Stimulated activated CD8-positive, alpha-beta memory T cell treated with anti-CD3 and anti-CD28 coated beads, Interleukin-7, amount 100 ng/mL, for 48 hours (primary cell): ENCODE measurements around the gene CELF2.

Experiments used
- DNase-seq, 2 donors: peaks; one replicate each; pipeline ENCODE4 v3.0.0-alpha.2; 2020; ENCODE audit warnings: low read depth in 1 of 2; ENCODE audit errors: extremely low read depth in 1 of 2

Gene CELF2

DNA sequence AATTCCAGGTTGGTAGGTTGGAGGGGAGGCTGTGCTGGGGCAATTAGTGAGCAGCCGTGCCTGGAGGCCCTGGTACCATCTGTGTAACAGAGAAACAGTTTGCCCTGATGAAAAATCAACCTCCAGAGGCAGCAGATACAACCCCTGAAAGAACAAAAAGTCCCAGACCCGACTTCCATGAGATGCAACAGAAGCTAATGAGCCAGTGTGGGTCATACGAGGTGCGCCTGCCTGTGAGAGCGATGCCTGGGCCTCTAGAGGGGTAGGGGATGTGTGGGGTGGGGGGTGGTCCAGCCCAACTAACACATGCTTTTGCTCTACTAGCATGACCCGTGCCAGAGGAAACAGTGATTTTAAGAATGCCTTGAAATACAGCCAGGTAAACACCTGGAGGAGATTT lies 39.3 kb downstream of the CELF2 start:
- DNase-seq: no peak

DNA sequence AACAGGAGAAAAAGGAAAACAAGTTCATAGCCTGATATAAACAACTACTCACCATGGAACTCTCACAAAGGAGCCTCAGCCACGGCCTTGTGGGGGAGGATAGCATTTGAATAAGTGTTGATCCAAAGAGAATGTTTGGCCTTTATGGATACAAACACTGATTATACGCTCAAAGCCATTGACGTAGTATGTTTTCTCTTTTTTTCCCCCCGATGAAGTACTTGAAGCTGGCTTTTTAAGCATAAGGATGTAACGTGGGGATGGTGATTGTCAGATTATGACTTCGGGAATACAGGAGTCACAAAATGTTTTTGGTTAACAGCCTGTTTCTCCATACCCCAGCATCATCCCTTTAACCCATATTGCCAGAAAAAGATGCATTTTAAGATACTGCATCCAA lies 39.8 kb downstream of the CELF2 start:
- no peak for DNase-seq

DNA sequence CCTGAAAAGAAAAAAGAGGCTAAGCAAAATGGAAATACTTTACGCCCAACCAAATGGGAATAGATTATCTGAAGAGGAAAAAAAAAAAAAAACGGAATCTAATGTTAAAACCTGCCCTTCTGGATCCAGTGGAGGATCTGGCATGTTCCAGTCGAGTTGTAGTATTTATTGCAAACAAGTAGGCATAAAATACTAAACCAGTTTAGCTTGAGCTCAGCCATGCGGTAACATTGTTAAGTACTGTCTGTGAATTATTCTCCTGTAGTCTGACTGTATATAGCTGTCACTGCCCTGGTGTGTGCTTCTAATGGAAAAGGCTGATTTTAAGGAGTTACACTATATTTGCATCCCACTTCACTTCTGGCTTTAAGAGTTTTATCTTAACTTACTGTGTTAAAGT lies 40.3 kb downstream of the CELF2 start:
- DNase-seq: no peak

DNA sequence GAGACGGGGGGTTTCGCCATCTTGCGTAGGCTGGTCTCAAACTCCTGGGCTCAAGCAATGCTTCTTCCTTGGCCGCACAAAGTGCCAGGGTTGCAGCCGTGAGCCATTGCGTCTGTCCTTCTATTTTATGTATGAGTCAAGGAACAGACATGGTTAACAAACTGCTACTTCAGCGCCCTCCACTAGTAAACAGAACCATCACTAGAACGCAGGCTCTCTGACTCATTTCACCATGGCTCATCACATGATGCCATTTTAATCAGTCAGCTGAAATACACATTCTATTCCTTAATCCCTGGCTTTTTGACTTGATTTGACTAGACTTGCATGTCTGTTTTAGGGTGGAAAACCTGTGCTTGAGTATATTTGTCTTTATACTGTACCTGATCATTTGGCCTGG lies 41.3 kb downstream of the CELF2 start:
- no peak for DNase-seq

DNA sequence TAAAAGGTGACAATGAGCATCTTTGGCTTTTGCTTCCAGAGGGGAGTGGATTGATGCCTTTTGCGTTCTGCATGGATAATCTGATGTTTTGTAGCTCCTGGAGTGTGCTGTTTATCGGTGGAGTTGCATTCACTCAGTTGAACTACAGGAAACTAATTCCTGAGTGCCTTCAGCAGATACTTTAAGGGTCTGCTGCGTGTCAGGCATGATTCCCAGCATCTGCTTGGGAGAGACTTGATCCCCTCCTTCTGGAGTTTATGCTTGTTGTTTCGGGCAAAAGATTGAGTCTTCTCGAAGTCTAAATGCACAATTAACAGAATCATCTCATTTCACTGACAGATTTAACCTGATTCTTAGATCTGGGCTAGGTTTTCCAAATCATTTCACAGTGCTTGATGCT lies 46.2 kb downstream of the CELF2 start:
- DNase-seq: no peak

DNA sequence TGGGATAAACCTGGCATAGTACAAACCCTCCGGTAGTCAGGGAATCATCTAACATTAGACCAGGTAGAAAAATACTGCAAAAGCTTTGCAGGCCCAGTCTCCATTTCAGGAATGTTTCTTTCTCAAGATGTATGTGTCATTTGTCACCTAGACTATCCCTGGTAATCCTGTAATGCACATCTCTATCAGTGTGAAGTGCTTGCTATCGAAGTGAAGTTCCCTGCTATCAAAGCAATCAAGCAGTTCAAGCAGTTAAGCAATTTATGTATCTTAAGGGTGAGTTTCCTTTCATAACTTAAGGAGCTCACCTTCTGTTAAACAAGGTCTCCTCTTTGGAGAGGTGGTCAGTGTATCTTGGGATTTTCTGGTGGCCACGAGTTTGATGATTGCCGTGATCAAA lies 47.2 kb downstream of the CELF2 start:
- no peak for DNase-seq

GRCh38 chr10:11065567-11065966 lies 47.9 kb downstream of the CELF2 start:
- no peak for DNase-seq

DNA sequence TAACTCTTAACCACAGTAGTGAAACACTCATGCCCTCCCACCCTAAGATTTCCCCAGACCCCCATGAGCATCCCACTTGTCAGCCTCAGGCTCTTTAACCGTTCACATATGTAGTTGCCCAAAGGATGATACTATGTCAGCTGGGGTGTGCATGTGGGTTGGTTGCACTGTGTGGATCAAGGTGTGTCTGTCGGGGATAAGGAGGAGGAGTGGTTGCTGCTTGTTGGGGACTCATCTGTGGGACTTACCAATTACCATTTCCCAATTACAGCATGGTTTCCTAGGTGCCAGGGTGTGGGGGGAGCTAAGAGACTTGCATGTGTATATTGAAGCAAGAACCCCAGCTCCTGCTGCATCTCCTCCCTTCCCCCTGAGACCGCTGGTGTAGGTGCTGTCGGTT lies 48.8 kb downstream of the CELF2 start:
- DNase-seq: no peak

- no peak for DNase-seq
Measured at GRCh38 chr10:11068861-11069633, 51.4 kb downstream of the CELF2 start.

DNA sequence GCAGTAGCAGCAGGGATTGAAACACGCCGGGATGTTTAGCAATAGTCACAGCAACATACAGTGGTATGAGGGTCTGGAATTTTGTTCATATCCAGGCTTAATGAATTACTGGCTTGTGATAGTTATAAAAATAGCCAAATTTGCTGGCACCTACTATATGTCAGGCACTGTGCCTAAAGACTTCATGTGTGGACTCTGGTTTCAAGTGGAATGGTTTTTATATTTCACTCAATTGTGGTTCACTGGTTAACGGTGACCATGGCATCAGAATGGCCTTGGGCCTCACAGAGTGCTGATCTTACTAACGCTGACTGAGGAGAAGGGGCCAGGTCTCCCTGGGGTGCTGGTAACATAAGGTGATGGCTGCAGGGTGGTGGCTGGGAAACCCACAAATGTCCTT lies 55.7 kb downstream of the CELF2 start:
- DNase-seq: no peak

GRCh38 chr10:11074536-11075267 lies 57.0 kb downstream of the CELF2 start:
- DNase-seq: no peak

DNA sequence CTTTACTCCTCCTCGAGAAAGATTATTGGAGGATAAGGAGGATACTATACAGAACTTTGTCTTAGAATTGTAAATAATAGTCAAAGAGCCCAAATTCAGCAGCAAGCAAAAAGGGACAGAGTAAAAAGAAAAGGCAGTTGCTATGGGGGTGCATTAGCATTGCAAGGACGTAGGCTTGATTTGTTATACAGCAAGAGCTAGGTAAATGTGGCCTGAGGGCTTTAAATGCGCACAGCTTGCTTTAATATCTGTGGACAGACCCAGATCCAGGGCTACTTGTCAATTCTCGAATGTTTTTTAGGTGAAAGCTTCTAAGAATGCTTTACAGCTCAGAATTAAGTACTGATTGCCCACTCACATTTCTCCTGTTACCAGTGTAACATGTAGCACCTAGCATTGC lies 58.5 kb downstream of the CELF2 start:
- DNase-seq: no peak

DNA sequence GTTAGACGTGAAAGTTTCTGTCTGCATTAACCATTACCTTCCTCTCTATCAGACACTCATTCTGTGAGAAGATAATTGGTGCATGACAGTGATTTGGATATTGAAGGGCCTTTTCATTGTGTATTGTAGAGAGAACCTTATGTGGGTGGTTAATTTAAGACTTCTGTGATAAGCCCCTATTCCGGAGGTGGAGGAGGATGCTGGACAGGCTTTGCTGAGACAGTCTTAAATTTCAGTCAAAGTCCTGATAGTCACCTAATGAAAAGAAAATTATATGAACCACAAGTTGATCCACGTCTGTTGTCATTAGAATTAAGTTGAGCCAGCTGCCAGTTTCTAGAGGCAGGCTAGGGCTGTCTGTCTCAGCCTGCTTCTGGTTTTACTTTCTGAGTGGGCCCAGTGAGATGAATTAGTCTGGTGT lies 62.9 kb downstream of the CELF2 start:
- no peak for DNase-seq

GRCh38 chr10:11081408-11081807 lies 63.7 kb downstream of the CELF2 start:
- DNase-seq: no peak

GRCh38 chr10:11082526-11082925 lies 64.9 kb downstream of the CELF2 start:
- no peak for DNase-seq

GRCh38 chr10:11083051-11083450 lies 65.4 kb downstream of the CELF2 start:
- no peak for DNase-seq

- DNase-seq: no peak
Measured at GRCh38 chr10:11085545-11085944, 67.9 kb downstream of the CELF2 start.

GRCh38 chr10:11086177-11086840 lies 68.6 kb downstream of the CELF2 start:
- DNase-seq: no peak

DNA sequence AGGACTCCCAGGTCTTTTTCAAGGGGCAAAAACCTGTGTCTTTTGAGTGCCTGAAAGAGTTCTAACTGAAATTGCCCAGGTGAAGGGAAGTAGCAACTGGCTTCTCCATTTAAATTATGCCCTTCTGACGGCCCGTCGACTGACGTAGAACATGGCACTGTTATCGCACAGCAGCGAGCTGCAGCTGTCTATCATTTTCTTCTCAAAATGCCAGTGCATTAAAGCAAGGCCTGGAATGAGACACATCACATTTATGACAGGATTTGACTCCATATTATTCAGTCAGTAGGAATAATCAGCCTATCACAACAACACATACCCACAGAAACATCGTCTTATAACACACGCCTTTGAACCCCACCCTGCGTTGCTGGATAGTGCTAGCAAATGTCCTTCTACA lies 69.7 kb downstream of the CELF2 start:
- no peak for DNase-seq

DNA sequence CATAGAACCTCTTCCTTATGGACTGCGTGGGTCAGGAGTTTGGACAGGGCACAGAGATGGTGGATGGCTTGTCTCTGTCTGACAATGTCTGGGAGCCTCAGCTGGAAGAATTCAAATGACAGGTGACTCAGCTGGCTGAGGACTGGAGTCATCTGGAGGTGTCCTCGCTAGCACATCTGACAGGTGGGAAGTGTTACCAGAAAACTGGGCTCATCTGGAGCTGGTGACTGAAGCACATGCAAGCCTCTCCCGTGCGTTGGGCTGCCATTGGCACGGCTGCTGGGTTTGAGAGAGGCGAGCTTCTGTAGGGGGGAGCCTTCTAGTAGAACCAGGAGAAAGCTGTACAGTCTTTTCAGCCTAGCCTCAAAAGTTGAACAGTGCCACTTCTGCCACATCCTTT lies 71.0 kb downstream of the CELF2 start:
- no peak for DNase-seq

- no peak for DNase-seq
Measured at GRCh38 chr10:11089272-11089671, 71.6 kb downstream of the CELF2 start.

- no peak for DNase-seq
Measured at GRCh38 chr10:11091517-11092102, 73.9 kb downstream of the CELF2 start.
